ENCODE data around the gene GABRG3.

Gene GABRG3

GRCh38 chr15:27065785-27066184 lies 94.8 kb downstream of the GABRG3 start:
- DNase-seq = no peak

DNA sequence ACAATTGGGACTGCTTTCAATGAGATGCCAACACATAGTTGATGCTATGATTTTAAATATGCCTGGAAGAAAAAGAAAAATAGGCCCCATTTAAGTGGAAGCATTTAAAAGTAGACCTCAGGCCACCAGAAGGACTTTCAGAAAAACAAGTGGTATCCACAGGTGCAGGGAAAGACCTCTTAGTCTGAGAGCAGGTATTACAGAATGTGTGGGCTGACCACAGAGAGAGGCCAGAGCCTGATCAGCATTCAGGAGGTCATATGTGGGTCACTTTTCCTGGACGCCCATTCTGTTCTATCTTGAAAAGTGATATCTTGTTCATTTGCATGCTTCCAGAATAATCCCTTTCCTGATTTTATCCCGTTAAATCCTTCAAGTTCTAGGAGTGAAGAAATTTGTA lies 95.5 kb downstream of the GABRG3 start:
- no peak for DNase-seq

DNA sequence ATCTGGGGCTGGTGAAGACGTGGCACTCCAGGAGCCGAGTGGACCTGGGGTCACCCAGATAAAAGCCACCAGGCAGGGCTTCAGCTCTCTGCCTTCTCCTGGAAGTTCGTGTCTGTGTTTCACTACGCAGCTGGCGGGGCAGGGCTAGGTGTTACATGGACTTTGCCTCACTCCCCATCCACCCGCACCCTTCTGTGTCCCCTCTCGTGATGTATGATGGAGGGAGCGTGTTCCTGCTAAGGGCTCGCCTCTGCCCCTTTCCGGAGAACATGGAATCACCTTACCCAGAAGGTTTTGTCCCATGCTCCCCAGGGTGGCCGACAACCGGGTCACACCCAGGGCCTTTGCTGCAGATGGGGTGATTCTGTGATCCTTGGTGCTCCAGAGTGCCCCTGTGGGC lies 96.2 kb downstream of the GABRG3 start:
- no peak for DNase-seq

DNA sequence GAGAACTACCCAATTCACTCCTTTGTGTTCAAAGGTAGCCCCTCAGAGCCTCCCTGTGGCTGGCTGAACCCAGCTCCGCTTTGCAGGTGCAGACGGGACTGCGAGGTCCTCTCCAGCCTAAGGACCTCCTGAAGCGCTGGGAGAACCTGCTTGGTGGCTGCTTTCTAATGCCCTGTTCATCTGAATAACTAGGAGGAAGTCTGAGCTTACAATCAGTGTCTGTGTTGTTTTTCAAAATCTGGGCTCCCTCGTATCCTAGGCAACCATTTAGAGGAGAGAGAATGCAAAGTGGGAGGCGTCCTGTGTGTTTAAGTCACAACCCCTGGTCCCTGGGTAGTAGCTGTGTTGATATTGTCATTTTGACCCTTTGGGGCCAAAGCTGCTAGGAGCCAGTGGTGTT lies 99.9 kb downstream of the GABRG3 start:
- DNase-seq = no peak

DNA sequence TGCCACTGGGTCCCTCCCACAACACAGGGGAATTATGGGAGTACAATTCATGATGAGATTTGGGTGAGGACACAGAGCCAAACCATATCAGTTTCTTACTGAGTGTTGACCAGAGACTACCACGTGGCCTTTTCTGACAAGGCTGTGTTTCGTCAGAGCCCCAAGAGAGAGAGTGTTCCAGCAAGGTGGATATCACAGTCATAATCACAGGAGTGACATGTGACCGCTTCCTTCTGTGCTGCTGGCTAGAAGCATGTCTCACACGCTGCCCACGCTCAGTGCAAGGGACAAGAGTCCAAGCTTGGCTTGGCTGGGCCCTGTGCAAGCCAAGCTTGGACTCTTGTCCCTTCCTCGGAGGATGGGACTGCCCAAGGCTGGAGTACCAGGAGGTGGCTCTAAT lies 103.2 kb downstream of the GABRG3 start:
- no peak for DNase-seq

GRCh38 chr15:27077790-27078189 lies 106.8 kb downstream of the GABRG3 start:
- no peak for DNase-seq

GRCh38 chr15:27081676-27082418 lies 110.9 kb downstream of the GABRG3 start:
- DNase-seq = no peak

GRCh38 chr15:27082526-27082925 lies 111.5 kb downstream of the GABRG3 start:
- no peak for DNase-seq

- DNase-seq = no peak
Measured at GRCh38 chr15:27084844-27085243, 113.9 kb downstream of the GABRG3 start.

- DNase-seq = no peak
Measured at GRCh38 chr15:27086149-27086548, 115.2 kb downstream of the GABRG3 start.

GRCh38 chr15:27086805-27087204 lies 115.8 kb downstream of the GABRG3 start:
- no peak for DNase-seq

DNA sequence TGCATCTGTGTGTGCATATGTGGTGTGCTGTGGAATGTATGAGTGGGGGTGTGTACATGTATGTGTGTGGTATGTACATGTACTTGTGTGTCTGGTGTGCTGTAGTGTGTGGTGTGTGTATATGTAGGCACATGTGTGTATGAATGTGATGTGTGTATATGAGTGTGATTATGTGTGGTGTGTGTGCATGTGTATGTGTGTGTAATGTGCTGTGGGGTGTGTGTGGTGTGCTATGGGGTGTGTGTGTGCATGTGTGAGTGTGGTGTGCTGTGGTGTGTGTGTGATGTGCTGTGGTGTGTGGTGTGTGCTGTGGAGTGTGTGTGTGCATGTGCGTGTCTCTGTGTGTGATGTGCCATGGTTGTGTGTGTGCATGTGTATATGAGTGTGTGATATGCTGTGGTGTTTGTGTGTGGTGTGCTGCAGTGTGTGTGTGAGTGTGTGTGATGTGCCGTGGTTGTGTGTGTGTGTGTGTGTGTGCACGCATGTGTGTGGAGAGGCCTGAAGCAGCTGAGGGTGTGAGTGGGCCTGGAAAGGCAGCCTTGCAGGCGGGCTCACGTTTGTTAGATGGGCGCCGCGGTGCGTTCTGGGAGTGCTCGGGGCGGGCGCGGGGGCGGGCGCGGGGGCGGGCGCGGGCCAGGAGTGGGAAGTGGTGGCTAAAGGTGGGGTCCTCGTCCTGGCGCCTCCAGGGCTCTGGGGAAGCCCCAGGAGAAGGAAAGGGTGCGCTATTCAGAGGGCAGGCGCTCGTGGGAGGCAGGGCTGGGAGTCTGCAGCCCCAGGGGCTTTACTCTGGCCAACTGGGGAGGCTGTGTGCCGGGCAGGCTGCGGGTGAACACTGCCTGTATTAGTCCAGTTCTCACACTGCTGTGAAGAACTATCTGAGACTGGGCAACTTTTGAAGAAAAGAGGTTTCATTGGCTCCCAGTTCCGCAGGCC lies 116.9 kb downstream of the GABRG3 start:
- no peak for DNase-seq

GRCh38 chr15:27088584-27089232 lies 117.7 kb downstream of the GABRG3 start:
- DNase-seq = no peak

DNA sequence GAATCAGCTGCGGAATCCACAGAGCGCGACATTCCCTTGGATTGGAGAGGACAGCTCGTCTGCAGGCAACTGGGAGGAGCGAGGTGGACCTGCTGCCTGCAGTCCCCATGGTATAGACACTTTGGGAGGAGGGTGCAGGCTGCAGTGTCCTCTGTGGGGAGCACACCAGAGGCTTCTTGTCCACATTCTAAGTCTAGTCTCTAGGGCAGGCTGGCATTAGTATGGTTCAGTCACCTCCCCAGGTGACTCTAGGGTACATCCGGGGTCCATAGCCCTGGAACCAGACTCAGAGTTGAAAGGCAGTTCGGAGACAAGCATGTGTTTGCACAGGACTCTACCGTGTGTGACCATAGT lies 118.2 kb downstream of the GABRG3 start:
- DNase-seq = no peak

- no peak for DNase-seq
Measured at GRCh38 chr15:27089676-27090075, 118.7 kb downstream of the GABRG3 start.

DNA sequence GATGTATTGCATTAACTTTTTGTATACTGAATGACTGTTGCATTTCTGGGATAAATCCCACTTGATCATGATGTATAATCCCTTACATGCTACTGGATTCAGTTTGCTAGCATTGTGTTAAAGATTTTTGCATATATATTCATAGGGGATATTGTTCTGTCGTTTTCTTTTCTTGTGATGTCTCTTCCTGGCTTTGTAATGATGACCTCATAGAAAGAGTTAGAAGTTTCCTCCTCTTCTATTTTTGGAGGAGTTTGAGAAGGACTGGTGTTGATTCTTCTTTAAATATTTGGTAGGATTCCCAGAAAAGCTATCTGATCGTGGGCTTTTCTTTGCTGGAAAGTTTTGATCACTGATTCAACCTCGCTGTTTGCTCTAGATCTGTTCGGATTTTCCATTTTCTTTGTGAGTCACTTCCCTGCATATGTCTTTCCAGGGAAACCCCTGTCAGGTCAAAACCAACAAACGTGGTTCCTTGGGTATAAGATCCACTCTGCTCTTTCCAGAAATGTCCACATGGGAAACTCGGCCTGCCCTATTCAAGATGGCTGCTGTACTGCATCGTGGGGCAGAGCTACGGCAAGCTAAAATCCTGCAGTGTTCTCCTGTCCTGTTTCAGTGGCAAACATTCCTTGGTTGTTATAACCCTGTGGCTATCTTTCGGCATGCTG lies 120.4 kb downstream of the GABRG3 start:
- DNase-seq = no peak

GRCh38 chr15:27092390-27092789 lies 121.4 kb downstream of the GABRG3 start:
- DNase-seq = no peak

- DNase-seq = no peak
Measured at GRCh38 chr15:27094235-27094634, 123.3 kb downstream of the GABRG3 start.

DNA sequence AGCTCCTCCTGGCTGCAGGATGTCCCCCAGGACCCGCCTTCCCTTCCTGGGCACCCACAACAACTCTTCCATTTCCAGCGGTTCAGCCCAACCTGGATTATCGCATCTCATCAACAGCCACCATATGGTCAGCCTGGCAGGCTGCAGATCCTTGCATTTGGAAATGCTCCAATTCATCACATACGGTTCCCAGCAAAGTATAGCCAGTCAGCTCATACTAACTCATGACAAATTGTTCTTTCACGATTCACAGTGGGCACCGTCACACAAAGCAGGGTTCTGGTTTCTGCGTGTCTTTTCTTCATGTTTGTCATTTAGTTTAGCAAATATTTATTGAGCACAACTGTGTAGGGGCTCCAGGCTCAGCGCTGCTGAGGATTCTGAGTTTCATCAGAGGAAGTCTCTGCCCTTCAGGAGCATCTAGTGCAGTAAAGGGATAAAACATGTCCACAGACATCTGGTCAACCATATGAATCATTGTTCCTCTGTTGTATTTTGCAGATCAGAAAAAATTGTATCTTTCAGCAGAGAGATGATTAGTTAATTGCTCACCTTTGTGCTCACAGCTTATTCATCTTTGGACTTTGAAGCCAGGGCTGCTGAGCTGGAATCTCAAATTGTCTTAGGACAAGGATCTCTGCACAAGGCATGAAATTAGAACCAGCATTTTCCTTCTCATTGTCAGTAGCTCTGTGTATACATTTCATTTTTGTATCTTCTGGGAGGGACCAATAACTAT lies 125.1 kb downstream of the GABRG3 start:
- peak; percentile 20 for DNase-seq

DNA sequence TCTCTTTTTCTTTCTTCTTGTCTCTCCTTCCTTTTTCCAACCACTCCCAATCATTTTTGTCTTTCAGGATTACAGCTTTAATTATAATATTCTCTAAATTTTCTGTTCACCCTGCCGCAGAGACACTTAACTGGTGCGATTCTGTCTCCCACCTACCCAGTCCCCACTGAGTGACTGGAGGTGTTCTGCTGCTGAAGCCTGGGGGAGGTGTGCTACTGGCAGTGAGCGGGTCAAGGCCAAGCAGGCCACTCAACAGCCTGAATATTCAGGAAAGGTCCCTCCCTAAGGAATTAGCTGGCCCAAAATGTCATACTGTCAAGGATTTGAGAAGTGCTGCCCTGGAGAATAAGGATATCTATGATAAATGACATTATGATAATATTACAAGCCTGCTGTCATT lies 126.5 kb downstream of the GABRG3 start:
- DNase-seq = no peak

DNA sequence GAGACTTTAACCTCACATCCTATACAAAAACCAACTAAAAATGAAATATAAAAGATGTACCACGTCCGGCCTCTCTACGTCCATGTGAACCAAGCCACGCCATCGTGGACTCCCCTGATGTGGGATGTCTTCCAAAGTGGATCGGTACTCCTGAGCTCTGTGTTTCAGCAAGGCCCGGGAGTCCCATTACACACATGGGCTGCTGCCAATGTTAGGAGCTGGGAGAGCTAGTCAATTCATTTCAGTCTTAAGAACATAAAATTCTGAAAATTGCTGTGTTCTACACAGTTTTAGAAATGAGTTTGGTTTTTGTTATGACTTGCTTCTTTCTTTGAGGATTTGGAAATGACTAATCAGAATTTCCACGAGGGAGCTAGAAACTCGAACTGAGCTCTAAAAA lies 131.0 kb downstream of the GABRG3 start:
- DNase-seq = no peak

DNA sequence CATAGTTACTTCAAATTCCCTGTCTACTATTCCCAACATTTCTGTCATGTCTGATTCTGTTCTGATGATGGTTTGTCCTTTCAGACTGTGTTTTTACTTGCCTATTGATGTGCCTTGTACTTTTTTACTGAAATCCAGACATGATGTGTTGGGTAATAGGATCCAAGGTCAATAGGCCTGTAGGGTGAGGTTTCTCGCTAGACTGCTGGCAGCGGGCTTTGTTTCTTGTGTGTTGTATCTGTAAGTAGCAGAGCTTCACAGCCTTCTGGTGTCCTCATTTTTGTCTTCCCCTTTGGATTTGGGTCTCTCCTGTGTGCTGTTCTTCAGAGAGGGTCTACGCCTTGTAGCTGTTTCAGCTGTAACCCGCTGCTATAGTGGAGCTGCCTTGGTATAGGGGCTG lies 140.3 kb downstream of the GABRG3 start:
- no peak for DNase-seq

- DNase-seq = no peak
Measured at GRCh38 chr15:27114473-27114872, 143.5 kb downstream of the GABRG3 start.

Data from COR-L47 (cell line).